Left renal cortex interstitium (tissue), 4 donors: Measurements from ENCODE around the gene PORCN. TPM values are rescaled to one million over a fixed set of nuclear protein-coding genes. Genes with fewer than 3 reads are reported as not detected.
A peak's percentile ranks its signal among the peaks of the same experiment; 100 is the strongest.
"Not testable (repeated sequence)": the region's sequence is repeated elsewhere in the genome, so short reads cannot be mapped to it uniquely, and the experiment has no call there.

Experiments used
- DNase-seq, 4 donors: peaks; one replicate each; pipeline ENCODE4 v3.0.0-alpha.2; 2013; ENCODE audit warnings: low read depth in 4 of 4, low spot score in 2 of 4, missing footprints in 1 of 4
- polyA plus RNA-seq, 4 donors: library from polyadenylated mRNA; unstranded; fragments of 120-200 nt; gene quantifications; one replicate each; pipeline ENCODE4 v1.2.1, GENCODE V29; 2013; ENCODE audit not compliant: insufficient read length in 4 of 4

The PORCN gene
- polyA plus RNA-seq, 4 donors = 6.6 to 11.0 (median 9.0) TPM

DNA sequence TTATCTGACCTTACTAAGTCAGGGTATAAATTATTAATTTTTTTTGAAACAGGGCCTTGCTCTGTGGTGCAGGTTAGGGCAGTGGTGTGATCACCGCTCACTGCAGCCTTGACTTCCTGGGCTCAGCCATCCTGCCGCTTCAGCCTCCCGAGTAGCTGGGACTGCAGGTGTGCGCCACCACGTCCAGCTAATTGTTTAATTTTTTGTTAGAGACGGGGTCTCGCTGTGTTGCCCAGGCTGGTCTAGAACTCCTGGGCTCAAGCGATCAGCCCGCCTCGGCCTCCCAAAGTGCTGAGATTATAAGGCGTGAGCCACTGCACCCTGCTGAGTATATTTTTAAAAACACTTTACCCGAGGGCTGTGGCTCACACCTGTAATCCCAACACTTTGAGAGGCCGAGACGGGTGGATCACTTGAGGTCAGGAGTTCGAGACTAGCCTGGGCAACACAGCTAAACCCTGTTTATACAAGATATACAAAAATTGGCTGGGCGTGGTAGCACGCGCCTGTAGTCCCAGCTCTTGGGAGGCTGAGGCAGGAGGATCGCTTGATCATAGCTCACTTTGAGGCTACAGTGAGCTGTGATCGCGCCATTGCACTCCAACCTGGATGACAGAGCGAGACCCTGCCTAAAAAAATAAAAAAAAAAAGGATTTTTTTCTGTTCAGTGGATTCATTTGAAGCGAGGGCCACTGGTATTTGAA lies 30.0 kb downstream of the PORCN start:
- no peak for DNase-seq

DNA sequence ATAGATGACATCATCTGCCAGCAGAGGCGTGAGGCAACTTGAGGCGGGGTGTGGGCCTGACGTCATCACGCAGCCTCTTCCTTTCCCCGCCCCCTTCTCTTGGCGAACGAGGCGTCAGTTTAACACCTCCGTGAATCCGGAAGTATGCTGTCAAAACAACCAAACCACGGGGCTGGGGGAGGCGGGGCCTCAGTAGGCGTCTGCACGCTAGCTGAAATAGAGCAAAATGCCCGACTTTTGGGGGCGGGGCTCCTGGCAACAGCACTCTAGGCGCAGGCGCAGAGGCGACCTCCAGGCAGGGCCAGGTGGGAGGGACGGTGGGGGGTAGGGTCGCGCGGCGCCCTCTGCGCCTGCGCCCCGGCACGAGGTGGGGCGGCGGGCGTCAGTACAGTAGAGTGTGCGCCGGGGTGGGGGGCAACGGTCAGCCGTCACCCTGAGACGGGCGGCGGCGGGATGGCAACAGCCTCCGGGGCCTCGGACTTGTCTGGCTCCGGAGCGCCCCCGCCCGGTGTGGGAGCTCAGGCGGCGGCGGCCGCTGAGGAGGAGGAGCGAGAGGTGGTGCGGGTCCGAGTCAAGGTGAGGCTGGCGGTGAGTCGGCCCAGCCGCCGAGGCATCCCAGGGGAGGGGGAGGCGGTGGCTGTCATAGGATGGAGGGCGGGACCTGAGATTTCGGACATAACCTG lies 30.7 kb downstream of the PORCN start, which contains the start of gene TBC1D25:
TBC1D25 (plus strand) TSS at position 370 of the 683 bp plus-strand sequence; CDS start at position 454, 84 bp downstream.
- peak; percentile 59 to 89 (median 86) for DNase-seq

DNA sequence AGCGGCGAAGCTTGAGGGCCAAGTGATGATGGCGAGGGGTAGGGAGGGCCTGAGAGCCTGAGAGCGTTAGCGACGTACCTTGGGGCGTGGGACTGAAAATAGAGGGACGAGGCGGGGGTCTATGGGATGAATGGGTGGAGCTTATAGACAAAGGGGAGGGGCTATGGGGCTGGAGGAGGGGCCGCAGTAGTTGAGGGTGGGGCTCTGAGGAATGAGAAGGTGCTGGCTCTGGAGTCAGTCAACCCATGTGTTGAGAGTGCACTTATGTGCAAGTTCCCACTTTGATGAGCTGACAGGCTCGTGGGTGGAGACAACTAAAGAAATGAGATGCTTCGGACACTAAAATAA lies 31.2 kb downstream of the PORCN start:
- DNase-seq = peak in 1 of 4 donors; percentile 7

DNA sequence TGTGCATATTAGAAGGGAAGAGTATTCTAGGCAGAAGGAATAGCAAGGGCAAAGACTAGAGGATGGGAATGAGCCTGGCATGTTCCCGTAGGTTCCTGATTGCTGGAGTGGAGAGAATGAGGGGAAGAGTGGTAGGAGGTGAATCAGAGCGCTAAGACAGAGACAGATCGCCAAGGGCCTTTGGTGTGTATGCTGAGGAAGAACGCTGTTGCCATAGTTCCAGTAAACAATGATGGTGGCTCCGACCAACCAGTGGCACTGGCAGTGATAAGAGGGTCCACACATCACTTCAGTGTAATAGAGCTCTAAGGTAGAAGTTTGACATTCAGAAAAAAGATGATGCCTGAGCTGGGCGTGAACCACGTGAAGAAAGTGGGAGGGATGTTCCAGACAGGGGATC lies 31.7 kb downstream of the PORCN start:
- DNase-seq = no peak

DNA sequence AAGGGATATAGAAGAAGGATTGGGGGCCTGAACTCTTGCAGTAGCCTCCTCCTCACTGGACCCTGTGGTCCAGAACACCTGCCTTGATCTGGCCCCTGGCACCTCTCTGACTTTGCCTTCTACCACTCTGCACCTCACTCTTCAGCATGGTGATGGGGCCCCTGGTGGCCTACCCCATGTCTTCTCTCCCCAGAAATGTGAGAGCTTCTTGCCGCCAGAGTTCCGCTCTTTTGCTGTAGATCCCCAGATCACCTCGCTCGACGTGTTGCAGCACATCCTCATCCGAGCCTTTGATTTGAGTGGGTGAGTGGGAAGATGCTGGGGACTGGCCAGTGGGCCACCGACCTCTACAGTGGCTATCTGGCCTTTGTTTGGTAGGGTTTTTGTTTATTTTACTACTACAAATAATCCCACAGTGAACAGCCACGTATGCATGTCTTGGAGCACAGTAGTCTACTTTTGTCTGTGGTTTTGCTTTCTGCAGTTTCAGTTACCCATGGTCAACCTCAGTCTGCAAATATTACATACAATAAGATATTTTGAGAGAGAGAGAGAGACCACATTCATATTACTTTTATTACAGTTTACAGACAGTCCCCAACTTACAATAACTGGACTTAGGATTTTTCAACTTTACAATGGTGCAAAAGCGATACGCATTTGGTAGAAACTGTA lies 32.5 kb downstream of the PORCN start:
- DNase-seq = no peak

DNA sequence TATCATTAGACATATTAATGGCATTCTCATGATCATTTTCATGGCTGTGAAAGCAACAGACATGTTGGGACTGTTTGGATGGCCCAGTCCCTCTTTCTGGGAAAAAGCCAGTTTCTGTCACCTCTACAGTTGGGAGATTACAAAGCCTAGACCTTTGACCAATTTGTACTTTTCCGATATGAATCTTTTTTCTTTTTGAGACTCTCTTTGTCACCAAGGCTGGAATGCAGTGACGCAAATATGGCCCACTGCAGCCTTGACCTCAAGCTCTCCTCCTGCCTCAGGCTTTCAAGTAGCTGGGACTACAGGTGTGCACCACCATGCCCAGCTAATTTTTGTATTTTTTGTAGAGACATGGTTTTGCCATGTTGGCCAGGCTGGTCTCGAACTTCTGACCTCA lies 40.1 kb downstream of the PORCN start:
- no peak for DNase-seq

DNA sequence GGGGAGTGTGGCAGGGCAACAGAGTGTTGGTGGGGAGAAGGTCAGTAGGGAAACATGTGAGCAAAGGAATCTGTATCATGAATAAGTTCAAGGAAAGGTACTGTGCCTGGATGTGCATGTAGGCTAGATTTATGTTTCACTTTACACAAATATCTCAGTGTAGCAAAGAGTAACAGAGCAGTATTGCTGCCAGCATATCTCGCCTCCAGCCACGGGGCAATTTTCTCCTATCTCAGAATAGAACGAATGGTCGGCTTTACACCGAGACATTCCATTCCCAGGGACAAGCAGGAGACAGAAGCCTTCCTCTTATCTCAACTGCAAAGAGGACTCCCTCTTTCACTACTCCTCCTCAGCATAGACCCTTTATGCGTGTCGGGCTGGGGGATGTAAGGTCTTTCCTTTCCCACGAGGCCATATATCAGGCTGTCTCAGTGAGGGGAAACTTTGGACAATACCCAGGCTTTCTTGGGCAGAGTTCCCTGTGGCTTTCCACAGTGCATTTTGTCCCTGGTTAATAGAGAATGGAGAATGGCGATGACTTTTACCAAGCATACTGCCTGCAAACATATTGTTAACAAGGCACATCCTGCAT lies 47.0 kb downstream of the PORCN start:
- DNase-seq = not testable (repeated sequence)

DNA sequence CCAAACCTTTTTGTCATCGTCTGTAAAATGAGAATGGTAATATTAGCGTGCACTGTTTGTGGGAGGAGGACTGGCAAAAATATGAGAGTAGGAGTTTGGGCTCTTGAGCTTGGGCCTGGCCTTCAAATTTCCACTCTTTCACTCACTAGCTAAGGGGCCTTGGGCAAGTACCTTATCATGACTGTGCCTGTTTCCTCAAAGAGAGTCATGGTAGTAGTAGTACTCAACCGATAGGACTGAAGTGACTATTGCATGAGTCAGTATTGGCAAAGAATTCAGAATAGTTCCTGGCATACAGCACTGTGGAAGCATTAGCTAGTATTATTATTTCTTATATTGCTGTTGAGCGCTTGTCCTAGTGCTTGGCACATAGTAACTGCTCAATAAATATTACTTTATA lies 49.5 kb downstream of the PORCN start:
- DNase-seq = no peak

DNA sequence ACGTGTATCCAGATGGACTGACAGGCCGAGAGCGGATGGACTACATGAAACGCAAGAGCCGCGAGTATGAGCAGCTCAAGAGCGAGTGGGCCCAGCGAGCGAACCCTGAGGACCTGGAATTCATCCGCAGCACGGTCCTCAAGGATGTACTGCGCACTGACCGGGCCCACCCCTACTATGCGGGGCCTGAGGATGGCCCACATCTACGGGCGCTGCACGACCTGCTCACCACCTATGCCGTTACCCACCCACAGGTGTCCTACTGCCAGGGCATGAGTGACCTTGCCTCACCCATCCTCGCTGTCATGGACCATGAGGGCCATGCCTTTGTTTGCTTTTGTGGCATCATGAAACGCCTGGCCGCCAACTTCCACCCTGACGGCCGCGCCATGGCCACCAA lies 50.8 kb downstream of the PORCN start:
- no peak for DNase-seq

DNA sequence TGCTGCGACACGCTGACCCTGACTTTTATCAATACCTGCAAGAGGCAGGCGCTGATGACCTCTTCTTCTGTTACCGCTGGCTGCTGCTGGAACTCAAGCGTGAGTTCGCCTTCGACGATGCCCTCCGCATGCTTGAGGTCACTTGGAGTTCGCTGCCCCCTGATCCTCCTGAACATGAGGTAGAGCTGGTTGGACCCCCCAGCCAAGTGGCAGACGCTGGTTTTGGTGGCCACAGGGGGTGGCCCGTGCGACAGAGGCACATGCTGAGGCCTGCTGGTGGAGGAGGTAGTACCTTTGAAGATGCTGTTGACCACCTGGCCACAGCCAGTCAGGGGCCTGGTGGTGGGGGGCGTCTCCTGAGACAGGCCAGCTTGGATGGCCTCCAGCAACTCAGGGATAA lies 51.3 kb downstream of the PORCN start:
- DNase-seq = no peak

DNA sequence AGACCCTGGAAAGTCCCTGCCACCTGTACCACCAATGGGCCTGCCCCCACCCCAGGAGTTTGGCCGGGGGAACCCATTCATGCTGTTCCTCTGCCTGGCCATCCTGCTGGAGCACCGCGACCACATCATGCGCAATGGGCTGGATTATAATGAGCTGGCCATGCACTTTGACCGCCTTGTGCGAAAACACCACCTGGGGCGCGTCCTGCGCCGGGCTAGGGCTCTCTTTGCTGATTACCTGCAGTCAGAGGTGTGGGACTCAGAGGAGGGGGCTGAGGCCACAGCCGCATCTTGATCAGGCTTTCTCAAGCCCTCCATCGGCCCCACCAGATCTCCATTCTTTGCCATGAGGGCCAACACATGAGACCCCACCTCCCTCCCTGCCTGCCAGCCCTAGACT lies 51.9 kb downstream of the PORCN start:
- DNase-seq = no peak

DNA sequence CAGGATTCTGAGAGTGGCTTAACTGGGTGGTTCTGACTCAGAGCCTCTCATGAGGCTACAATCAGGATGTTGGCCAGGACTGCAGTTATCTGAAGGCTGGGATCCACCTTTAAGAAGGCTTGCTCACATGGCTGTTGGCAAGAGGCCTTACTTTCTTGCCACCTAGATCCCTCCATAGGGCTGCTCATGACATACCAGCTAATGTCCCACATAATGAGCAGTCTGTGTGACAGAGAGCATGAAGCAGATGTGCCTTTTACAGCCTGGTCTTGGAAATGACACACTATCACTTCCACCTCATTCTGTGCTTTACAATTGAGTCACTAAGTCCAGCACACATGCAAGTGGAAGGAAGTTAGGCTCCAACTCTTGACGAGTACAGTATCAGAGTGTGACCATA lies 61.2 kb downstream of the PORCN start:
- DNase-seq = no peak

Other genes with a start within 250 kb of the PORCN start
- not detected for gene SSX3, start 152.3 kb upstream of the PORCN start, polyA plus RNA-seq
- not detected for gene SSX4, start 125.5 kb upstream of the PORCN start, polyA plus RNA-seq
- gene SSX4B, start 97.0 kb upstream of the PORCN start, polyA plus RNA-seq = not detected
- gene SLC38A5, start 38.7 kb upstream of the PORCN start, polyA plus RNA-seq = 1 to 10 TPM; 3.4 to 7.3 (median 5.1) TPM
- 10 to 100 TPM; 33.7 to 46.1 (median 37.9) TPM for gene FTSJ1, start 32.8 kb upstream of the PORCN start, polyA plus RNA-seq
- 10 to 100 TPM; 69.2 to 76.6 (median 73.7) TPM for gene EBP, start 12.8 kb downstream of the PORCN start, polyA plus RNA-seq
- gene TBC1D25, start 30.7 kb downstream of the PORCN start, polyA plus RNA-seq = 10 to 100 TPM in 3 of 4 donors, 1 to 10 TPM in 1; 8.8 to 11.6 (median 10.9) TPM
- 100 to 1,000 TPM; 260 to 365 (median 314) TPM for gene RBM3, start 65.5 kb downstream of the PORCN start, polyA plus RNA-seq
- 100 to 1,000 TPM; 122 to 154 (median 140) TPM for gene WDR13, start 88.5 kb downstream of the PORCN start, polyA plus RNA-seq
- 1 to 10 TPM; 2.8 to 5.0 (median 3.2) TPM for gene WAS, start 174.8 kb downstream of the PORCN start, polyA plus RNA-seq
- gene SUV39H1, start 187.7 kb downstream of the PORCN start, polyA plus RNA-seq = 1 to 10 TPM; 6.2 to 8.1 (median 6.8) TPM